Measurements from ENCODE around the gene DNHD1.

DNHD1 gene

DNA sequence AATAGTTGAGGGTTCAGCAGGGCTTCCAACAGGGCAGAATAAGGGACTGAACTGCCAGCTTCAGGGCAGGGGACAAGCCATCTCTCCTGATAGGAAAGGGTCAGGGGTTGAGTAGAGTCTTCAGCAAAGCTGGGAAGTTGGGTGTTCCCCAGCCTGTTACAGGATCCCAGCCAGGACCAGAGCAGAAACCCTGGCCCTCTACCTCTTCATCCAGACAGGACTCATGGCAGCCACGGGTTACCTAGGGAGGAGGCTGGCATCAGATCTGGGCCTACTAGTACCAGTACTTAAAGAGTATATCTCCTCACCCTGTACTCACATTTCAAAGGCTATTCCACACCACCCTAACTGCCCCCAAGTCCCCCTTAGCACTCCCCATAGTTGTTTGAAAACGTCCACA, 117.4 kb downstream of the DNHD1 start:
- TF ChIP-seq, protein P1, sequence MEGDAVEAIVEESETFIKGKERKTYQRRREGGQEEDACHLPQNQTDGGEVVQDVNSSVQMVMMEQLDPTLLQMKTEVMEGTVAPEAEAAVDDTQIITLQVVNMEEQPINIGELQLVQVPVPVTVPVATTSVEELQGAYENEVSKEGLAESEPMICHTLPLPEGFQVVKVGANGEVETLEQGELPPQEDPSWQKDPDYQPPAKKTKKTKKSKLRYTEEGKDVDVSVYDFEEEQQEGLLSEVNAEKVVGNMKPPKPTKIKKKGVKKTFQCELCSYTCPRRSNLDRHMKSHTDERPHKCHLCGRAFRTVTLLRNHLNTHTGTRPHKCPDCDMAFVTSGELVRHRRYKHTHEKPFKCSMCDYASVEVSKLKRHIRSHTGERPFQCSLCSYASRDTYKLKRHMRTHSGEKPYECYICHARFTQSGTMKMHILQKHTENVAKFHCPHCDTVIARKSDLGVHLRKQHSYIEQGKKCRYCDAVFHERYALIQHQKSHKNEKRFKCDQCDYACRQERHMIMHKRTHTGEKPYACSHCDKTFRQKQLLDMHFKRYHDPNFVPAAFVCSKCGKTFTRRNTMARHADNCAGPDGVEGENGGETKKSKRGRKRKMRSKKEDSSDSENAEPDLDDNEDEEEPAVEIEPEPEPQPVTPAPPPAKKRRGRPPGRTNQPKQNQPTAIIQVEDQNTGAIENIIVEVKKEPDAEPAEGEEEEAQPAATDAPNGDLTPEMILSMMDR (conservative IDR thresholded peaks at IDR 0.05; ENCODE audit: control insufficient read depth, insufficient read depth, low read depth, low read length) = no peak
- DNase-seq (ENCODE audit: low read depth) = no peak
- H3K4me3 ChIP-seq (ENCODE audit: control insufficient read depth, low read depth, low read length) = no peak overlapping the region

DNA sequence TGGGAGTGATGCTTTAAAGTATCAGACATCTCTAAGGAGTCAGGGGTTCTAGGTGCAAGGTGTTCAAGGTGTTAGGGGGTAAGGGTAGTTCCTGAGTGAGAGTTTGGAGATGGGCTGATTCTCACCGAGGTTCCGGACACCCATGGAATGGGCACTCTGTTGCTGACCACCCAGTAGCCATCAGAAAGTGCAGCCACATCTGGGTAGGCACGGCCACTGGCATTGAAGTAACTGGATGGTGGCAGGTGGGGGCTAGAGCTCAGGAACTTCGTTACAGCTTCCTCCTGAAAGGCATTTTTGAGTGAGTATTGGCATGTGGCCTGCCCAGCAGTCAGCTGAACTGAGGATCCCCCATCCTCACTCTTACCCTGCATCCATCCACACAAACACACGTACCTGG, 118.0 kb downstream of the DNHD1 start:
- TF ChIP-seq, protein P1 (conservative IDR thresholded peaks at IDR 0.05; ENCODE audit: control insufficient read depth, insufficient read depth, low read depth, low read length) = no peak
- H3K4me3 ChIP-seq (ENCODE audit: control insufficient read depth, low read depth, low read length) = no peak overlapping the region
- no peak for DNase-seq (ENCODE audit: low read depth)

DNA sequence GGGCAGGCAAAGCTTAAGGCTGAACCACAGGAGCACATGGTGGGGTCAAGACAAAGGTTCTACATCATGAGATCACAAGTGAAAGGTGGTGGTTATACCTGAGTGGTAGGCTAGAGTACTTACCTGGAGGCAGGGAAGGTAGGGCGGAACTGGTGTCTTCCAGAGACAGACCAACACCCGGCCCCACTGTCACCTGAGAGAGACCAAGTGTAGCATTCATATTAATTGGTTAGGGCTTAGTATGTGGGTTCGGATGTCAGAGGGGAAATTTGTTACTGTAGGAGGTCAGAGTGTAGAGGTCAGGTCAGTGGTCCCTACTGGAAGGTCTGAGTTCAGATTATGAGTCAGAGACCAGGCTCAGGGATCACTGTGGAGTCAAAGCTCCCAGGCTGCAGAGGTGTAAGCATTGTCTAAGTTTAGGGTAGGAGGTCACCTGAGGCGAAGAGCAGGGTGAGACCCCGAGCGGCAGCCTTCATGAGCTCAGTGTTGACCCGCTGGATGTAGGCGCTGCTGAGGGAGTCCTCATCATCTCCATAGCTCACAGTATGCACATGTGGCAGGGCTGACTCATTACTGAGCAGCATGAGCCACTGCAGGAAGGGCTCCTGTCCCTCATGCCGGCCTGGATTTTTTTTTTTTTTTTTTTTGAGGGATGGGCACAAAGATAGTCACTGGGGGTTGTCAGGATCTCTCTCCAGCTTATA, 119.0 kb downstream of the DNHD1 start:
- TF ChIP-seq, protein P1 (conservative IDR thresholded peaks at IDR 0.05; ENCODE audit: control insufficient read depth, insufficient read depth, low read depth, low read length) = no peak
- no peak overlapping the region for H3K4me3 ChIP-seq (ENCODE audit: control insufficient read depth, low read depth, low read length)
- peak; percentile 65 for DNase-seq (ENCODE audit: low read depth)

DNA sequence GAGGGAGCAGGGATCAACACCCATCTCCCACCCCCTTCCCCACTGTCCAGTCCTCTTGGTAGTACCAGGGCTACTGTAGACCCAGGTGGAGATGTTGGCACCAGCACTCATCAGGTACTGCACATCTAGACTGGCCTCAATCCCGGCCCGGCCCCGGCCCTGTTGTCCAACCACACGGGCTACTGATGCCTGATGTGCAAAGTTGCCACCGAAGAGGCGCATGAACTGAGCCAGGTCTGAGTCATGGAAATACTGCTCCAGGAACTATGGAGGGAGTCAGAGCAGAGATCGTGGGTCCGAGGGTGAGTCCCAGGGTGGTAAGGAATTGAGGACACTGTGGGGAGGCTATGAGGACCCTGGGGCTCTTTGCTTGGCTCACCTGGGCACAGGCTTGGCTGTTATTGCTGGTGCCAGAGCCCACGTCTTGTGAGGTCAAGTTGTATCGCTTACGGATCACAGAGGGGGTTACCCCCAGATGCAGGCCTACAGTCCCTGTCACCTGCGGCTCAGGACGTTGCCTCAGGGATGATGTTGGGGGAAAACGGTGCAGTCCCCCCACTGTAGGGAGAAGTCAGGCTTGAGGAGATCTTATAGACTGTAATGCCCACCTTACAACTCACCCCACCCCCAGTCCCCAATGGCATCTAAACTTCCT, 119.6 kb downstream of the DNHD1 start:
- TF ChIP-seq, protein P1 (conservative IDR thresholded peaks at IDR 0.05; ENCODE audit: control insufficient read depth, insufficient read depth, low read depth, low read length) = no peak
- DNase-seq (ENCODE audit: low read depth) = no peak
- no peak overlapping the region for H3K4me3 ChIP-seq (ENCODE audit: control insufficient read depth, low read depth, low read length)

DNA sequence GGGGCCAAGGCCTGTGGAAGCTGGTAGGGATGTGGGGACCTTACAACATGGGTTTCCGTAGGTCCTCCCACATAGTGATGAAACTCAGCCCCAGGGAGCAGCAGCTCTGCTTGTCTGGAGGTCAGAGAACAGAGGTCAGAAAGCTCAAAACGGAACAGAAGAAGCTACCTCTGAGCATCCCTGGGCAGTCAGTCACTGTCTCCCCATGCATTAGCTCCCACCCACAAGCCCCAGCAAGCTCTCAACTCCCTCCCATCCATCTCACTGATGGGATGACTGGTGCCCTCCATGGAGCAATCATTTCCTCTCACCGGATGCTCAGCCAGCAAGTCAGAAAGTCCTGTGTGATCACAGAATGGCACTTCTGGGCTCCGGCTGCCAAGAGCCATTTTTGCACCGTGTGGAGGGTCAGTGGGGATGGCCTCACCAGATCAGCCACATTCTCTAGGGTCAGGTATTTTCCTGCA, 120.3 kb downstream of the DNHD1 start:
- DNase-seq (ENCODE audit: low read depth) = peak; percentile 35
- peak overlapping the region; percentile 2 for H3K4me3 ChIP-seq (ENCODE audit: control insufficient read depth, low read depth, low read length)
- TF ChIP-seq, protein P1 (conservative IDR thresholded peaks at IDR 0.05; ENCODE audit: control insufficient read depth, insufficient read depth, low read depth, low read length) = no peak

DNA sequence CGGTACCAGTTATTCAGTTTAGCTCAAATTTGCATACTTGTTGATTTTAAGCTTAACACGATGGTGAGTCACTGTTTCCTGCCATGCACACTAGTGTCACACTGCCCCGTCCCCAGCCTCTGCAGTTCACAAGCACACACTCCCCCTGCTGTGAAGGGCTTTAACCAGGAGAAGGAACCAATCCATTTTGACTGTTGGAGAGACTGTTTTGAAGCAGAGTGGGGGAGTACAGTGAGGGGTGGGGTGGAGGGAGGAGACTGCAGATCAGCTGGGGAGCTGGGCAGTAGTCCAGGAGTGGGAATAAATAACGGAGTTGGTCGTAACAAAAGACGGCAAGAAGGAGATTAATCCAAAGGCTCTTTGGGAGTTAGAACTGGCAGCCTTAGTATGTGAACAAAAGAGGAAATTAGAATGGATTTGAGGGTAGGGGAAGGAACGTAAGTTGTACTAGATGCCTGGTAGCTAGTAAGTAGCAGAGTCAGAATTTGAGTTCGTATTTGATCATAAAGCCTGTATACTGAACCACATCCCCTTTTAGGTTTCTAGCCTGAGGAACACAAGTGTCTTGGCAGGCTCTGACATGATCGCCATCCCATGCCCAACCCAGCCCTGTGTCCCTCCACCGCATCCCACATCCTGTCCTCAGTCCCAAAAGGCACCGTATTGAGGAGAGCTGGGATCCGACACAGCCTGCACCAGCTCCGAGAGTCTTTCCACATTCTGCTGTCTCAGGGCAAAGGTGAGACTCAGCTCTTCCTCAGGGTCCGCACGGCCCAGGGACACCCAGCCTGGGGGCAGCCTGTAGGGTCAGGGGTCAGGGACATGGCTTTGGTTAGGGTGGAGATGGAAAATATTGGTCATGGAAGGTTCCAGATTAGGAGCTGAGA, 121.3 kb downstream of the DNHD1 start:
- DNase-seq (ENCODE audit: low read depth) = peak; percentile 70
- H3K4me3 ChIP-seq (ENCODE audit: control insufficient read depth, low read depth, low read length) = peak overlapping the region; percentile 96
- TF ChIP-seq, protein P1 (conservative IDR thresholded peaks at IDR 0.05; ENCODE audit: control insufficient read depth, insufficient read depth, low read depth, low read length) = no peak

All from fibroblast of mammary gland (primary cell).